Measurements from ENCODE around the gene SPACA7. TPM values are rescaled to one million over a fixed set of nuclear protein-coding genes. Genes with fewer than 3 reads are reported as not detected.

The SPACA7 gene
- total RNA-seq, 1 donor from 2014 or later, result not detected

- H3K27me3 Mint-ChIP-seq, result no peaks in the 10 kb centered on the region
These were observed 75.6 kb downstream of the SPACA7 start for GRCh38 chr13:112451512-112452379.

GRCh38 chr13:112452380-112453206 is 76.4 kb downstream of the SPACA7 start:
- Mint-ChIP-seq H3K27ac (no peak overlapping the region), H3K4me1 (no peaks in the 10 kb centered on the region), H3K27me3 (no peaks in the 10 kb centered on the region), H3K36me3 (ENCODE audit: low read depth) (no peaks in the 10 kb centered on the region), H3K4me3 (no peak overlapping the region), H3K9me3 (no peaks in the 10 kb centered on the region)
- intact Hi-C loops (cut with micrococcal nuclease), result no loop called here
- no peak for DNase-seq

More at GRCh38 chr13:112451512-112452379, 75.6 kb downstream of the SPACA7 start:
- DNase-seq, result no peak
- Mint-ChIP-seq H3K27ac (no peak overlapping the region), H3K9me3 (no peaks in the 10 kb centered on the region), H3K4me1 (no peaks in the 10 kb centered on the region), H3K4me3 (no peak overlapping the region), H3K36me3 (ENCODE audit: low read depth) (no peaks in the 10 kb centered on the region)
- intact Hi-C loops (cut with micrococcal nuclease), result no loop called here

- no peaks in the 10 kb centered on the region for H3K27me3 Mint-ChIP-seq
- H3K36me3 Mint-ChIP-seq (ENCODE audit: low read depth), result no peaks in the 10 kb centered on the region
These were observed 77.2 kb downstream of the SPACA7 start for GRCh38 chr13:112453207-112453829.

GRCh38 chr13:112453874-112454647 is 77.9 kb downstream of the SPACA7 start:
- H3K4me1 Mint-ChIP-seq, result no peaks in the 10 kb centered on the region
- H3K27ac Mint-ChIP-seq, result no peak overlapping the region
- no peaks in the 10 kb centered on the region for H3K36me3 Mint-ChIP-seq (ENCODE audit: low read depth)
- peaks cover 3% of the 10 kb centered on the region for H3K27me3 Mint-ChIP-seq
- no peak for DNase-seq
- intact Hi-C loops (cut with micrococcal nuclease), result no loop called here
- H3K4me3 Mint-ChIP-seq, result no peak overlapping the region
- H3K9me3 Mint-ChIP-seq, result no peaks in the 10 kb centered on the region

More at GRCh38 chr13:112453207-112453829, 77.2 kb downstream of the SPACA7 start:
- no peaks in the 10 kb centered on the region for H3K4me1 Mint-ChIP-seq
- no peak overlapping the region for H3K27ac Mint-ChIP-seq
- H3K4me3 Mint-ChIP-seq, result no peak overlapping the region
- intact Hi-C loops (cut with micrococcal nuclease), result no loop called here
- no peak for DNase-seq
- H3K9me3 Mint-ChIP-seq, result no peaks in the 10 kb centered on the region

GRCh38 chr13:112454648-112455334 is 78.6 kb downstream of the SPACA7 start:
- intact Hi-C loops (cut with micrococcal nuclease), result no loop called here
- Mint-ChIP-seq H3K4me3 (no peak overlapping the region), H3K4me1 (no peaks in the 10 kb centered on the region), H3K27me3 (peaks cover 3% of the 10 kb centered on the region), H3K9me3 (no peaks in the 10 kb centered on the region), H3K27ac (no peak overlapping the region), H3K36me3 (ENCODE audit: low read depth) (no peaks in the 10 kb centered on the region)
- DNase-seq, result no peak

GRCh38 chr13:112455476-112456059 is 79.4 kb downstream of the SPACA7 start:
- H3K4me1 Mint-ChIP-seq, result no peaks in the 10 kb centered on the region
- no peaks in the 10 kb centered on the region for H3K36me3 Mint-ChIP-seq (ENCODE audit: low read depth)
- no peak for DNase-seq
- no peak overlapping the region for H3K27ac Mint-ChIP-seq
- H3K9me3 Mint-ChIP-seq, result no peaks in the 10 kb centered on the region
- H3K4me3 Mint-ChIP-seq, result no peak overlapping the region
- peaks cover 6% of the 10 kb centered on the region for H3K27me3 Mint-ChIP-seq
- intact Hi-C loops (cut with micrococcal nuclease), result no loop called here

- no peak overlapping the region for H3K27ac Mint-ChIP-seq
- H3K36me3 Mint-ChIP-seq (ENCODE audit: low read depth), result no peaks in the 10 kb centered on the region
- intact Hi-C loops (cut with micrococcal nuclease), result no loop called here
- peaks cover 6% of the 10 kb centered on the region for H3K27me3 Mint-ChIP-seq
- H3K4me1 Mint-ChIP-seq, result no peaks in the 10 kb centered on the region
- H3K4me3 Mint-ChIP-seq, result no peak overlapping the region
- DNase-seq, result no peak
- no peaks in the 10 kb centered on the region for H3K9me3 Mint-ChIP-seq
These were observed 80.2 kb downstream of the SPACA7 start for GRCh38 chr13:112456138-112457056.

GRCh38 chr13:112457081-112457480 is 80.9 kb downstream of the SPACA7 start:
- H3K27ac Mint-ChIP-seq, result no peak overlapping the region
- peaks cover 6% of the 10 kb centered on the region for H3K27me3 Mint-ChIP-seq
- no peaks in the 10 kb centered on the region for H3K9me3 Mint-ChIP-seq
- H3K4me1 Mint-ChIP-seq, result no peaks in the 10 kb centered on the region
- H3K36me3 Mint-ChIP-seq (ENCODE audit: low read depth), result no peaks in the 10 kb centered on the region
- no peak overlapping the region for H3K4me3 Mint-ChIP-seq
- no peak for DNase-seq
- intact Hi-C loops (cut with micrococcal nuclease), result no loop called here

GRCh38 chr13:112457485-112457884 is 81.3 kb downstream of the SPACA7 start:
- H3K9me3 Mint-ChIP-seq, result peaks cover 3% of the 10 kb centered on the region
- no peak overlapping the region for H3K27ac Mint-ChIP-seq
- no peaks in the 10 kb centered on the region for H3K36me3 Mint-ChIP-seq (ENCODE audit: low read depth)
- no peak for DNase-seq
- no peak overlapping the region for H3K4me3 Mint-ChIP-seq
- peaks cover 10% of the 10 kb centered on the region for H3K27me3 Mint-ChIP-seq
- intact Hi-C loops (cut with micrococcal nuclease), result no loop called here
- H3K4me1 Mint-ChIP-seq, result no peaks in the 10 kb centered on the region

GRCh38 chr13:112462408-112462807 is 86.3 kb downstream of the SPACA7 start:
- Mint-ChIP-seq H3K27ac (no peak overlapping the region), H3K27me3 (peaks cover 15% of the 10 kb centered on the region), H3K4me3 (no peak overlapping the region), H3K9me3 (peaks cover 3% of the 10 kb centered on the region), H3K36me3 (ENCODE audit: low read depth) (no peaks in the 10 kb centered on the region), H3K4me1 (no peaks in the 10 kb centered on the region)
- no peak for DNase-seq
- intact Hi-C loops (cut with micrococcal nuclease), result no loop called here

GRCh38 chr13:112464720-112465119 is 88.6 kb downstream of the SPACA7 start:
- no peak overlapping the region for H3K4me3 Mint-ChIP-seq
- H3K27me3 Mint-ChIP-seq, result peaks cover 12% of the 10 kb centered on the region
- H3K9me3 Mint-ChIP-seq, result peaks cover 3% of the 10 kb centered on the region
- H3K36me3 Mint-ChIP-seq (ENCODE audit: low read depth), result no peaks in the 10 kb centered on the region
- H3K27ac Mint-ChIP-seq, result no peak overlapping the region
- H3K4me1 Mint-ChIP-seq, result no peaks in the 10 kb centered on the region
- intact Hi-C loops (cut with micrococcal nuclease), result no loop called here
- no peak for DNase-seq

Data from activated CD4-positive, alpha-beta T cell treated with anti-CD3 and anti-CD28 coated beads, Interleukin-2, amount 10 ng/mL, durations not matched to agents 24 days and 14 days (primary cell).